Myocyte (in vitro differentiated cells): ENCODE measurements around the gene LAMA2. TPM values are rescaled to one million over a fixed set of nuclear protein-coding genes. Genes with fewer than 3 reads are reported as not detected.

Experiments
- DNase-seq: peaks from one replicate; pipeline ENCODE4 v3.0.0-alpha.2; 2012; ENCODE audit warnings: low read depth
- total RNA-seq: library from RNA; depleted of rRNA; stranded (reverse); fragments of >200 nt; gene quantifications from 2 replicates; pipeline ENCODE4 v1.2.3, GENCODE V29; 2014

The LAMA2 gene
- total RNA-seq, 1 donor from 2014 or later = 137 TPM

GRCh38 chr6:128914051-128914450, 31.1 kb downstream of the LAMA2 start:
- no peak for DNase-seq

GRCh38 chr6:128918886-128919285, 35.9 kb downstream of the LAMA2 start:
- DNase-seq = no peak

GRCh38 chr6:128919412-128920180, 36.7 kb downstream of the LAMA2 start:
- DNase-seq = no peak

- no peak for DNase-seq
Observed at GRCh38 chr6:128925765-128926164, 42.8 kb downstream of the LAMA2 start.

- DNase-seq = no peak
Observed at GRCh38 chr6:128929869-128930268, 46.9 kb downstream of the LAMA2 start.

- no peak for DNase-seq
Observed at GRCh38 chr6:128930321-128930720, 47.4 kb downstream of the LAMA2 start.

GRCh38 chr6:128932061-128932460, 49.1 kb downstream of the LAMA2 start:
- peak; percentile 13 for DNase-seq

- no peak for DNase-seq
Observed at GRCh38 chr6:128950864-128951263, 67.9 kb downstream of the LAMA2 start.

GRCh38 chr6:128952902-128953301, 70.0 kb downstream of the LAMA2 start:
- DNase-seq = peak; percentile 38

GRCh38 chr6:128954308-128955043, 71.5 kb downstream of the LAMA2 start:
- no peak for DNase-seq

GRCh38 chr6:128963561-128963960, 80.6 kb downstream of the LAMA2 start:
- DNase-seq = no peak

GRCh38 chr6:128964233-128964755, 81.4 kb downstream of the LAMA2 start:
- DNase-seq = no peak

GRCh38 chr6:128964771-128965170, 81.8 kb downstream of the LAMA2 start:
- no peak for DNase-seq

- no peak for DNase-seq
Observed at GRCh38 chr6:128966934-128967333, 84.0 kb downstream of the LAMA2 start.

- DNase-seq = no peak
Observed at GRCh38 chr6:128979071-128979470, 96.1 kb downstream of the LAMA2 start.

GRCh38 chr6:128981716-128982115, 98.8 kb downstream of the LAMA2 start:
- no peak for DNase-seq

GRCh38 chr6:128990360-128990759, 107.4 kb downstream of the LAMA2 start:
- DNase-seq = no peak

- no peak for DNase-seq
Observed at GRCh38 chr6:128990915-128991314, 108.0 kb downstream of the LAMA2 start.

GRCh38 chr6:128993166-128993565, 110.2 kb downstream of the LAMA2 start:
- DNase-seq = no peak

- no peak for DNase-seq
Observed at GRCh38 chr6:128997880-128998279, 114.9 kb downstream of the LAMA2 start.

- no peak for DNase-seq
Observed at GRCh38 chr6:129006724-129007514, 124.0 kb downstream of the LAMA2 start.
